Measurements from ENCODE around the gene C12orf57. TPM values are rescaled to one million over a fixed set of nuclear protein-coding genes. Genes with fewer than 3 reads are reported as not detected.

The C12orf57 gene
- total RNA-seq (2022; extraction: Qiagen RNA extraction; ENCODE audit: low read depth), result 250 to 321 TPM (median 290 TPM) in 5 replicates

GRCh38 chr12:6943722-6944380 is at the start of gene C12orf57, which contains the start of gene RNU7-1:
Gene C12orf57, plus strand, starts transcription at chr12:6944022. Its CDS starts 100 bp downstream, at chr12:6944122.
Gene RNU7-1, plus strand, starts transcription at chr12:6943816.

GRCh38 chr12:6904280-6905276 is 39.2 kb upstream of the C12orf57 start, which contains the start of gene LRRC23:
Gene LRRC23, plus strand, starts transcription at chr12:6904822. Its CDS starts 812 bp downstream, at chr12:6905634.

GRCh38 chr12:6914246-6914946 is 29.4 kb upstream of the C12orf57 start, which contains the start of gene ENO2:
Gene ENO2, plus strand, starts transcription at chr12:6914580. Its CDS starts 1,253 bp downstream, at chr12:6915833.

GRCh38 chr12:6927379-6928021 is 16.3 kb upstream of the C12orf57 start, which contains the start of gene ATN1:
Gene ATN1, plus strand, starts transcription at chr12:6927959. Its CDS starts 6,043 bp downstream, at chr12:6934002.

GRCh38 chr12:6950811-6951540 is 7.2 kb downstream of the C12orf57 start, which contains the start of gene PTPN6:
Gene PTPN6, plus strand, starts transcription at chr12:6951356. Its CDS starts 157 bp downstream, at chr12:6951513.

Other genes with a start within 250 kb of the C12orf57 start
- gene PIANP, start 243.2 kb upstream of the C12orf57 start, total RNA-seq (2022; extraction: Qiagen RNA extraction; ENCODE audit: low read depth), result 0.43 to 1.0 TPM (median 0.87 TPM) in 5 replicates
- gene COPS7A, start 220.0 kb upstream of the C12orf57 start, total RNA-seq (2022; extraction: Qiagen RNA extraction; ENCODE audit: low read depth), result 48.5 to 61.1 TPM (median 55.6 TPM) in 5 replicates
- gene MLF2, start 190.9 kb upstream of the C12orf57 start, total RNA-seq (2022; extraction: Qiagen RNA extraction; ENCODE audit: low read depth), result 262 to 311 TPM (median 307 TPM) in 5 replicates
- gene PTMS, start 177.7 kb upstream of the C12orf57 start, total RNA-seq (2022; extraction: Qiagen RNA extraction; ENCODE audit: low read depth), result 593 to 1,064 TPM (median 878 TPM) in 5 replicates
- 0.87 to 2.2 TPM (median 1.6 TPM) in 5 replicates for gene LAG3, start 171.5 kb upstream of the C12orf57 start, total RNA-seq (2022; extraction: Qiagen RNA extraction; ENCODE audit: low read depth)
- not detected in 5 replicates for gene CD4, start 154.5 kb upstream of the C12orf57 start, total RNA-seq (2022; extraction: Qiagen RNA extraction; ENCODE audit: low read depth)
- gene GPR162, start 122.2 kb upstream of the C12orf57 start, total RNA-seq (2022; extraction: Qiagen RNA extraction; ENCODE audit: low read depth), result 0.31 to 0.54 TPM (median 0.42 TPM) in 5 replicates
- 20.2 to 31.6 TPM (median 27.4 TPM) in 5 replicates for gene P3H3, start 115.6 kb upstream of the C12orf57 start, total RNA-seq (2022; extraction: Qiagen RNA extraction; ENCODE audit: low read depth)
- gene GNB3, start 103.1 kb upstream of the C12orf57 start, total RNA-seq (2022; extraction: Qiagen RNA extraction; ENCODE audit: low read depth), result 1.7 to 2.4 TPM (median 1.9 TPM) in 5 replicates
- gene CDCA3, start 92.7 kb upstream of the C12orf57 start, total RNA-seq (2022; extraction: Qiagen RNA extraction; ENCODE audit: low read depth), result 80.3 to 92.3 TPM (median 82.2 TPM) in 5 replicates
- gene USP5, start 91.9 kb upstream of the C12orf57 start, total RNA-seq (2022; extraction: Qiagen RNA extraction; ENCODE audit: low read depth), result 74.6 to 97.4 TPM (median 77.2 TPM) in 5 replicates
- 1,360 to 1,675 TPM (median 1,619 TPM) in 5 replicates for gene TPI1, start 76.5 kb upstream of the C12orf57 start, total RNA-seq (2022; extraction: Qiagen RNA extraction; ENCODE audit: low read depth)
- gene SPSB2, start 70.7 kb upstream of the C12orf57 start, total RNA-seq (2022; extraction: Qiagen RNA extraction; ENCODE audit: low read depth), result 16.8 to 22.9 TPM (median 19.9 TPM) in 5 replicates
- gene LRRC23, start 39.2 kb upstream of the C12orf57 start, total RNA-seq (2022; extraction: Qiagen RNA extraction; ENCODE audit: low read depth), result 16.4 to 17.9 TPM (median 16.5 TPM) in 5 replicates
- 41.2 to 50.5 TPM (median 42.1 TPM) in 5 replicates for gene ENO2, start 29.4 kb upstream of the C12orf57 start, total RNA-seq (2022; extraction: Qiagen RNA extraction; ENCODE audit: low read depth)
- gene ATN1, start 16.1 kb upstream of the C12orf57 start, total RNA-seq (2022; extraction: Qiagen RNA extraction; ENCODE audit: low read depth), result 48.9 to 77.1 TPM (median 73.0 TPM) in 5 replicates
- gene RNU7-1, start 206 bp upstream of the C12orf57 start, total RNA-seq (2022; extraction: Qiagen RNA extraction; ENCODE audit: low read depth), result not detected in 5 replicates
- gene PTPN6, start 7.3 kb downstream of the C12orf57 start, total RNA-seq (2022; extraction: Qiagen RNA extraction; ENCODE audit: low read depth), result 10.3 to 13.1 TPM (median 12.1 TPM) in 5 replicates
- 308 to 350 TPM (median 341 TPM) in 5 replicates for gene PHB2, start 26.6 kb downstream of the C12orf57 start, total RNA-seq (2022; extraction: Qiagen RNA extraction; ENCODE audit: low read depth)
- gene EMG1, start 26.9 kb downstream of the C12orf57 start, total RNA-seq (2022; extraction: Qiagen RNA extraction; ENCODE audit: low read depth), result 61.3 to 69.0 TPM (median 66.0 TPM) in 5 replicates
- 26.2 to 31.5 TPM (median 27.2 TPM) in 5 replicates for gene LPCAT3, start 74.5 kb downstream of the C12orf57 start, total RNA-seq (2022; extraction: Qiagen RNA extraction; ENCODE audit: low read depth)
- gene C1S, start 116.7 kb downstream of the C12orf57 start, total RNA-seq (2022; extraction: Qiagen RNA extraction; ENCODE audit: low read depth), result 36.8 to 62.7 TPM (median 41.0 TPM) in 5 replicates
- 24.3 to 43.4 TPM (median 26.6 TPM) in 5 replicates for gene C1R, start 148.4 kb downstream of the C12orf57 start, total RNA-seq (2022; extraction: Qiagen RNA extraction; ENCODE audit: low read depth)
- 9.4 to 17.0 TPM (median 10.3 TPM) in 5 replicates for gene C1RL, start 165.2 kb downstream of the C12orf57 start, total RNA-seq (2022; extraction: Qiagen RNA extraction; ENCODE audit: low read depth)
- not detected in 5 replicates for gene RBP5, start 184.9 kb downstream of the C12orf57 start, total RNA-seq (2022; extraction: Qiagen RNA extraction; ENCODE audit: low read depth)
- 12.6 to 18.0 TPM (median 14.3 TPM) in 5 replicates for gene CLSTN3, start 186.3 kb downstream of the C12orf57 start, total RNA-seq (2022; extraction: Qiagen RNA extraction; ENCODE audit: low read depth)
- 31.1 to 37.0 TPM (median 33.4 TPM) in 5 replicates for gene PEX5, start 245.7 kb downstream of the C12orf57 start, total RNA-seq (2022; extraction: Qiagen RNA extraction; ENCODE audit: low read depth)